HUDEP-2 (cell line): Measurements from ENCODE around the gene DHRS7.

Experiments
- DNase-seq, 76 experiments: peaks; one replicate each; lab custom pipeline; 2025; ENCODE audit not compliant: unreplicated experiment in 76 of 76; lab: John Stamatoyannopoulos, UW

Gene DHRS7

GRCh38 chr14:60188115-60188514 lies 22.9 kb upstream of the DHRS7 start:
- DNase-seq = peak in 13 of 76 experiments; percentile 6 to 36 (median 15)

DNA sequence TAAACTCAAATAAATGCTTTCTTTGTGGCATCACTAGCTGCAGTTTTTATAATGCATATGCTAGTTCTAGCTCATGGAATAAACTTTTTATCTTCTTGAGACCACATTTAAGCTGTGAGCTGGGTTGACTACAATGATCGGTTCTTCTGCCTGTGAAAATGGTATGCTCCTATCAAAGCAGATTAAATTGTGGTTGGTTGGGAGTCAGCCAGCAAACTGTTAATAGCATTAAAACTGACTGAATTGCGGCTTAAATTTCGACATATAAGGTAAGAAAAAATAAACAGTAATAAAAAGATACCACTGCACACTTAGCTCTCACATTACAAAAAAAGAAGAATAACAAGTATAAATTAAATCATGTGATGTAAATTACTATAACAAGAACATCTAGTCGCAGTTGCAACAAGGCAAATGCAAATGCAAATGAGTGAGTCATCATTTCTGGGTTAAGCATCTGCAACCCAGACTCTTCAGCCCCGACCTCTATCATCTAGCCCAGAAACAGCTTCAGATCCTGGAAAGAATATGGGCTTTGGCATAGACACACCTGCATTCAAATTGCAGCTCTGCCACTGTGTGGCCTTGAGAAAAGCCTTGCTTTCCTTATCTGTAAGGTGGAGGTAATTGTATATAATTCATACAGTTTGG lies 19.8 kb upstream of the DHRS7 start:
- peak in 7 of 76 experiments; percentile 4 to 41 (median 30) for DNase-seq

DNA sequence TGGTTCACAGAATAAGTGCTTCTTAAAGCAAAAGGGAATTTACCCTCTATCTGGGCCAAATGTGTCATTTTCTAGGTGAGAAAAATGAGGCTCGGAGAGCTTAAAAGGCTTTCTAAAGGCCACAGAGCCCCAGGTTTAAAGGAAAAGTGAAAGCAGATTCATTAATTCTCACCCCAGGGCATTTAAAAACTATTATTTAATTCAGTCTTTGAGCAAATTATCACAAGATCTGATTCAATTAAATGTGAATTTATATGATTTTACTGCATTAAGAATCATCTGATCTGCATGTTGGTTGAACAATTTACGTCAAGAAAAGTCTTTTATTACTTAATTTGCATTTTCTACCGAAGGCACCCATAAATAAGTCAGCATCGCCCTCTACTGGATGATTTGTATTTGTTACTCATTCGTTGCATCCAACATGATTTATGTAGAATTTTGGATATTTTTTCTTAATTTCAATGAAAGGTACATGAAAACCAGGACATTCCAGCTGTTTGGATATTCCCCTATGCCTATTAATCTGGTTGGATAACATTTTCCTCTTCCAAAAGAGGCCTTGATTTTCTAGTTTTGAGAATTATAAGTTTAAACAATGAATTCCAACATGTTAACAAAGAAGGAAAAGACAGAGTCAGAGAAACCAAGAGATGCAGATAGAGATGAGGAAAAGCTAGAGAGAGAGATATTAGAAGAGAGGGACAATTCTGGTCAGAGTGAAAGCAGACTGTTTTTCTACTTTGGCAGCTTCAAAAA lies 19.1 kb upstream of the DHRS7 start:
- peak in 33 of 76 experiments; percentile 8 to 74 (median 47) for DNase-seq

- DNase-seq = peak in 4 of 76 experiments; percentile 2 to 19 (median 4)
These were observed 18.5 kb upstream of the DHRS7 start for GRCh38 chr14:60183741-60184140.

- no peak for DNase-seq
These were observed 17.9 kb upstream of the DHRS7 start for GRCh38 chr14:60183138-60183537.

DNA sequence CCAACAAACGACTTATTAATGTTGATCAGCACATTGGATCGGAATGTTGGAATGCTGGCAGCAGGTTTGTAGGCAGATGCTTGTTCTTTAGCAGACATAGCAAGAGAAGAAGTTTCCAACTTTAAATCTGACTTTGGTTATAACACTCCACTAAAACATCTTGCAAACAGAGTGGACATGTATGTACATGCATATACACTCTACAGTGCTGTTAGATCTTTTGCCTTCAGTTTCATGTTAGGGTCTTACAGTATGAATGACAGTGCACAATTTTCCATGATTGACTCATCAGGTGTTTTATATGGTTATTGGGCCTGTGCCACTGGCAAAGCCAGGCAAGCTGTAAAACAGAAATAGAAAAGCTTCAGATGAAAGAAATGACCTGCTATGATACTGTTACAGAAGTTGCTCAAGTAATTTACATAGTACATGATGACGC lies 14.3 kb upstream of the DHRS7 start:
- DNase-seq = no peak

DNA sequence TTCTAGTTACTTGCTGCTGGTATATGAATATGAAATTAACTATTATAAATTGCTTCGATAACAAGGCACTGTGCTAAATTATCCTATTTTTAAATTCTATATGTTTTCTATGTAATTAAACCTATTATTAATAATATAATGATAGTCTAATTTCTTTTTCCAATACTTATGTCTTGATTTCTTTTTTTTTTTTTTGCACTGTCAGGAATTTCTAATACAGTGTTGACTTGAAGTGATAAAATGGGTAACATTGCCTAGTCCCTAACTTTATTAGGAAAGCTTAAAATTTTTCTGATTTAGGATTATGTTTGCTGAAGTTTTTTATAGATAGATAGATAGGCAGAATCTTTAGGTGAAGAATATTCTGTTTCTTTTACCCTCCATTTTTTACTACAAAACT lies 13.6 kb upstream of the DHRS7 start:
- DNase-seq = no peak

DNA sequence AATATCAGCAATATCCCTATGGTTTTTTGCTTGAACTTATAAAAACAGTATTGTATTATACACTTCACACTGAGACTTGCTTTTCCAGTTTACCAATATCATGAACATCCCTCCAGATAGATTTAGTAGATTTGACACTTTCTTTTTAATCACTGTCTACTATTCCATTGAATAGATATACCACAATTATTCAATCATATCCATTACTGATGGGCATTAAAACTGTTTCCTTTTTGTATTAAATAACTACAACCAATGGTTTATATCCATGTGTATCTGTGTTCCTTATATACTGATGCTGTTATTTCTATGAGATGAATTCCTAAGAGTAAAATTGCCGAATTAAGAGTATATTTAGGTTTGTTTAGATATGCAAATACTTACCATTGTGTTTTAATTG lies 13.0 kb upstream of the DHRS7 start:
- no peak for DNase-seq

- no peak for DNase-seq
These were observed 10.2 kb upstream of the DHRS7 start for GRCh38 chr14:60175255-60175902.

DNA sequence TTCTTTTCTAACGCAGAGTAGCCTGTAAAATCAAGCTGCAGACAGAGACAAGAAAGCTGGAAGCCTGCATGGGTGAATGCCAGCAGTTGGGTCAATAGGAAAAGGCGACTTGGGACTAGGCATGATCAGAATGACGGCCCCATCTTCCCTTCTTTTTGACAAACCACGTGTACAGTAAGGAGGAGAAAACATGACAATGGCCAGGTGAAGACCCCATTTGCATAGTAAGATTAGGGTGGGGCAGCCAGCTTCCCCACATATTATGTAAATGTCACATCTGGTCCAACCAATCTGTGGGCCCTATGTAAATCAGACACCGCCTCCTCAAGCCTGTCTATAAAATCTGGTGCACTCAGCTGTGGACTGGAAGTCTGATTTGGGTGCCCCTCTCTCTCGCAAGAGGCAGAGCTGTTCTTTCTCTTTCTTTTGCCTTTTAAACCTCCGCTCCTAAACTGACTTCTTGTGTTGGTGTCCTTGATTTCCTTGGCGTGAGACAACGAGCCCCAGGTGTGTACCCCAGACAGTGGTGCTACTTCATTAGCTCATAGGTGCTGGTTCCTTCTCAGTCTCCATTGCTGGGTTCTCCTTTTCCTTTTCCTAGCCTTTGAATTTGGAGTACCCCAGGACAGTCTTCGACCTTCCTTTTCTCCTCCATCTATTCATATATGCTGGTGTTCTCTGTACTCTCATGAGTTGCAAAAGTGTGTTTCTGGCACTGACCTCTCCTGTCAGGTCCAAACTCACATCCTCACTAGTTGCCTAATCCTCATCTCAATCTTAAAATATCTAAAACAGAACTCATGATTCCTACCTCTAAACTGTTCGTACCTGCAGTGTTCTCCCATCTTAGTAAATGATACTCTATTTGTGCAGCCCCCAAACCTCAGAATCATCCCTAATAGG lies 9.4 kb upstream of the DHRS7 start:
- DNase-seq = no peak

DNA sequence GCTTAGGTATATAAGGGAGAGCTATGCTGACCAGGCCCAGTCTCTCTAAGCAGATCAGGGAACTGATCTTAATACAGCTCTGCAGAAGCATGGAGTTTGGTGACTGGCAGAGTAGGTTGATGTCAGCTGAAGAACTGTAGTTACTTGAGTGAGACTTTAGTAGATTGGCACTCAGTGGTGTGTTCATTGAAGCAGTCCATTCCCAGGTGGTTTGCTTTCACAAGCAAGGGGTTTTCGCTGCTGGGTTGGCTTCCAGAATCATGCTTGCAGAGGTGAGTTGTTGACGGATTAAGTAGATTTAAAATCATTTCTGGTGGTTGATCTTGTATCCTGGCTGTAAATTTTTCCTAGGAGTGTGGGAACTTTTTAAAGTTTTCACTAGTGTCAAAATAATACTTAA lies 6.5 kb upstream of the DHRS7 start:
- no peak for DNase-seq

DNA sequence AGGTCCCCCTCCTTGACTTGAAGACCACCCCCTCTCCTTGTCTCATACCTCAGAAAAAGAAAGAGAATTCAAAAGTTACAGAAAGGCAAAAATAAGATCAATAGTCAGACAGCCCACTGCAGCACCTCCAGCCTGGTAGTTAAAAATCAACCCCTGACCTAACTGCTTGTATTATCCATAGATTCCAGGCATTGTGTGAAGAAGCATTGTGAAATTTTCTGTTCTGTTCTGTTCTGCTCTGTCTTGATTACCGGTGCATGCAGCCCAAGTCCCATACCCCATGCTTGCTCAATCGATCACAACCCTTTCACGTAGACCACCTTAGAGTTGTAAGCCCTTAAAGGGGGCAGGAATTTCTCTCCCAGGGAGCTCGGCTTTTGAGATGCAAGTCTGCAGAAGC lies 5.8 kb upstream of the DHRS7 start:
- no peak for DNase-seq

- DNase-seq = no peak
These were observed 4.5 kb upstream of the DHRS7 start for GRCh38 chr14:60169722-60170121.

DNA sequence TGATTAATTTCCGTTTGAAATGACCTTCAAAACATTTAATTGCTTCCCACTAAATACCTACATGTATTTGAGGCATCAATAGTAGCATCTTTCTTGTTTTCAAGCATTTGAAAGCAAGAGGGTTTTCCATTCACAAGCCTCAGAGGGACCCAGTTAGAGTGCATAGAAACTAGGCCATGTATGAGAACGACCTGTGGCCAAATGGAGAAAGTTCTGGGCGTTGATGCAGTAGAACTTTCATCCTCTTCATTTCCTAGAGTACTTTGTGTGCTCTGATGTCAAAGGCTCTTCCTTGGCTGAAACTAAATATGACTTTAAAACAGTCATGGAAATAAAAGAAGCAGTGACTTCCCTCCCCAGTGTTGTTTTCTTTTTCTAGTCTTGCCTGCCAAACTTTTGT lies 944 bp upstream of the DHRS7 start:
- DNase-seq = peak in 1 of 76 experiments; percentile 1

DNA sequence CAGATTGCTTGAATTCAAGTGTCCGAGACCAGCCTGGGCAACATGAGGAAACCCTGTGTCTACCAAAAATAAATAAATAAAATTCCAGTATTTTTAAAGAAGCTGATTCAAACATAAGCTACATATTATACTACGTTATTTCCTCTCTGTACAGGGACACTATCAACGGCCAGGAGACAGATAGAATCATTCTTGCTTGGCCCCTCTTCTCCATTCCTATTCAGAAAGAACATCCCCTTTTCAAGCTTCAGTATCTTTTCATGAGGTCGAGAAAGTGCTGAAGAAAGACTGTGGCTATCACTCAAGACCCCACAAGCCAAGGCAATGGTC lies 314 bp upstream of the DHRS7 start:
- DNase-seq = no peak

DNA sequence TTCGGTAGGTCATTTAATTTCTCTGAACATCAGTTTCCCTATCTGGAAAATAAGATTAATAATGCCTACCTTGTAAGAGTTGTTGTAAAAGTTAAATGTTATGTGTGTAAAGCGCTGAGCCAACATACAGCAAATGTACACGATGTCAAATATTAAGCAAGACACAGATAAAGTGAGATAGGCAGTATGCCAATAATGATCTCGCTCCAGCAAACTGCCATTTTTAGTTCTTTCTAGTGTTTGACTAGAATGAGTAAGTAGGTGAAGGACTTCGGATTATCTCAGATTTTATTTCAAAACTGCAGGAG lies 840 bp downstream of the DHRS7 start:
- peak in 20 of 76 experiments; percentile 6 to 74 (median 49) for DNase-seq

GRCh38 chr14:60163693-60164092 lies 1.5 kb downstream of the DHRS7 start:
- DNase-seq = no peak

- no peak for DNase-seq
These were observed 3.7 kb downstream of the DHRS7 start for GRCh38 chr14:60161196-60162107.

- DNase-seq = no peak
These were observed 4.8 kb downstream of the DHRS7 start for GRCh38 chr14:60160422-60160821.

DNA sequence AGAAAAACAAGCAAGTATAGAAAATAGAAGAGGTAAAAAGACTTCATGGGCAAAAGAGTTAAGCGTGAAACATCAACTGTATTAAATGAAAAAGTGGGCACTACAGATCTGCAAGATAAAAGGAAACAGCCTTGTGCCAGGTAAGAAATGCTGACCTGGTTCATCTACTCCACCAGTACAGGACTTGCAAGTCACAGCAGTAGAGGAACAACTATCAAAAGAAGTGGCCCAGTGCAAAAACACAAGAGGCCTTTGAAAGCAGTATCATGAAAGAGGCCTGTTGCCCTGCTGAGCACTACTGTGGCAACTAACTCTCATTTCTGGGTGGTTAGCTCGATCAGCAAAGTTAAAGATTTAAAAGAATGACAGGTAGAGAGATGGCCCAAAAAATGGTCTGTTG lies 10.5 kb downstream of the DHRS7 start:
- no peak for DNase-seq
